Astrocyte of the cerebellum (primary cell): Measurements from ENCODE around the gene FBLN7.

Experiments used
- DNase-seq: peaks from one replicate; pipeline ENCODE4 v3.0.0-alpha.2; 2011; ENCODE audit warnings: low read depth
- H3K4me3 ChIP-seq: 2 replicates; pipeline ENCODE4 v1.5.1; 2011; ENCODE audit warnings: mild to moderate bottlenecking, low read depth, low read length, moderate library complexity
- in situ Hi-C: cut with HindIII; loops from 2 replicates; pipeline ENCODE4 v1.10.0; 2017; ENCODE audit warnings: low sequenced_read_pairs
- TF ChIP-seq, protein P1 (sequence below): IDR thresholded peaks from 2 replicates; pipeline ENCODE4 v1.5.1; 2012; ENCODE audit warnings: low read length, low read depth, moderate library complexity, mild to moderate bottlenecking; ENCODE audit errors: missing control alignments

FBLN7 gene

DNA sequence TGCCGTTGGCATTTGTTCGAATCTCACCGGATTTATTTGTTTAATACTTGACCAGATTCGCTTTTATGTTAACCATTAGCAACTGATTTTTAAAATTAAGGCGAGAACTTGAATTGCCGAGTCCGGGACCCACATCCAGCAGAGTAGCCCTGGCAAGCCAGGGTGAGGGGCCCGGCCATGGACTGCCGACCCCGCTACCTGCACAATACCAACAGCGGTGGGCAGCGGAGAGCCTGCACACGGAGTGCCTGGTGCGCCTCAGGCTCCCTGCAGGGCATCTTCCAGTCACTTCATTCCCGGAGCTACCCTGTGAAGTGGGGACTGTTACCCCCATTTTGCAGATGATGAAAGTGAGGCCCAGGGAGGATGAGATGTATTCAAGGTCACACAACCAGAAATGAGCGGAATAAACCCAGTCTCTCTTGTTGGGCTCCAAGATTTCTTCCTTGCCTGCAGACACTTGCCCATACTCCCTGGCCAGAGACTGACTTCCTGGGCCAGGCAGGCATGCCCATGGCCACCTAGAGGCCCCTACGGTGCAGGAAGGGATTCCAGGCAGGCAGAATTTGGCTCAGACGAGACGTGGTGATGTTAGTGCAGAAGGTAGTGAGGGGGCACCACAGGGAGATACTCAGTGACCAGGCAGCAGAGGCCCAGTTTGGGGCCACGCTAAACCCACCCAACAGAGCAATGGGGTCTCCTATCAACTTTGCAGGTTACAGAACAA lies 2.9 kb downstream of the FBLN7 start:
- TF ChIP-seq, protein P1, sequence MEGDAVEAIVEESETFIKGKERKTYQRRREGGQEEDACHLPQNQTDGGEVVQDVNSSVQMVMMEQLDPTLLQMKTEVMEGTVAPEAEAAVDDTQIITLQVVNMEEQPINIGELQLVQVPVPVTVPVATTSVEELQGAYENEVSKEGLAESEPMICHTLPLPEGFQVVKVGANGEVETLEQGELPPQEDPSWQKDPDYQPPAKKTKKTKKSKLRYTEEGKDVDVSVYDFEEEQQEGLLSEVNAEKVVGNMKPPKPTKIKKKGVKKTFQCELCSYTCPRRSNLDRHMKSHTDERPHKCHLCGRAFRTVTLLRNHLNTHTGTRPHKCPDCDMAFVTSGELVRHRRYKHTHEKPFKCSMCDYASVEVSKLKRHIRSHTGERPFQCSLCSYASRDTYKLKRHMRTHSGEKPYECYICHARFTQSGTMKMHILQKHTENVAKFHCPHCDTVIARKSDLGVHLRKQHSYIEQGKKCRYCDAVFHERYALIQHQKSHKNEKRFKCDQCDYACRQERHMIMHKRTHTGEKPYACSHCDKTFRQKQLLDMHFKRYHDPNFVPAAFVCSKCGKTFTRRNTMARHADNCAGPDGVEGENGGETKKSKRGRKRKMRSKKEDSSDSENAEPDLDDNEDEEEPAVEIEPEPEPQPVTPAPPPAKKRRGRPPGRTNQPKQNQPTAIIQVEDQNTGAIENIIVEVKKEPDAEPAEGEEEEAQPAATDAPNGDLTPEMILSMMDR = no peak
- H3K4me3 ChIP-seq = no peak overlapping the region
- in situ Hi-C loops = no loop called here
- no peak for DNase-seq

DNA sequence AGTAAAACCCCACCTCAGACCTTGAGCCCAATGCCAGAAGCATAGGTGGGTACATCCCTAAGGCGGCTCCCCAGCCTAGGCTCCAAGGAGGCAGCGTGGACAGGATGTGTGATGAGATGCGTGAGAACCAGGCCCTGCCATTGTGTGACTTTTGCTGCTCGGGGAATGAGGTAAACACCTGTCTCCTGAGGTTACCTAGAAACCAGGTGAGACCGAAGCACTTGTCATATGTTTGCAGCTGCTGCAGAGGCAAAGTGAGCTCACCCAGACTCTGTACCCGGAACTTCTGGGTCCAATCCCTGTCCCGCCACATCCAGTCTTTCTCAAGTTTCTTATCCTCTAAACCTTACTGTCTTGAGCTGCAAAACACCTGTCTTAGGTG lies 3.4 kb downstream of the FBLN7 start:
- DNase-seq = no peak
- in situ Hi-C loops = no loop called here
- H3K4me3 ChIP-seq = no peak overlapping the region
- TF ChIP-seq, protein P1 = no peak

DNA sequence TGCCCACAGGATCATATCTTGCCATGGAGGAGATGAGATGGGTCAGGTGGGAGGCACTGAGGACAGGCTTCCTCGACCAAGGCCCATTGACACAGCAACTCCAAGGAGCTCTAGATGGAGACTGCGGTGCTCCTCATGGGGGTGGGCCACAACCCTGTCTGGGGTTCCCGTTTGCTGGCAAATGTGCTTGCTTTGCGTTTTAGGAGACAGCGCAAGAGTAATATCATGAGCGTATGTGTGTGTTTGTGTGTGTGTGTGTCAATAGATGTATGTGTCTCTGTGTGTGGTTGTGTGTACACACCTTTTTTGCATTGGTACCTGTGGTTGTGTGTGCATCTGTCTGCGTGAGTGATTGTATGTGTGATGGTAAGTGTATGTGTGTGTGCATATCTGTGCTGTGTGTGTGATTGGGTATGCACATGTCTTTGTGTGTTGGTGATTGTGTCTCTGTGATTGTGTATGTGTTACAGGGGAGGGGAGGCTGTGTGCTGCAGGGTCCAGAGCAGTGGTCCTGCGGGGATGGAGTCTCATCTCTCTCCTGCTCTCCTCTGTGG lies 4.4 kb downstream of the FBLN7 start:
- TF ChIP-seq, protein P1 = no peak
- DNase-seq = no peak
- H3K4me3 ChIP-seq = no peak overlapping the region

DNA sequence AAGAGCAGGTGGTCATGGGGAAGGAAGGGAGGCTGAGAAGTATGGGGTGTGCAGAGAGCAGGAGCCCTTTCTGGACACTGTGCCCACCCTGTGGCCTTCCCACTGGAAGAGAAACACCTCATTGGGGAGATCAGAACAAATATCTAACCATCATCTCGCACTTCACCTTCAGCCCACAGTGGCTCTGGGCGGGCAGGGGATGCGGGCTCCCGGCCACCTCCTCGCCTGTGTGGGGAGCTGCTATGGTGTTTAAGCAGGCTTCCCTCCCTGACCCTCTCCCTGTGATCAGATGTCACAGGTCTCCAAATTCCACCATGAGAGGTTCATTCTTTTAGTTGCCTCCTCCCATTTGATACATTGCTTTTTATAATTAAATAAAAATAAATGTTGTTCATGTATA lies 5.0 kb downstream of the FBLN7 start:
- no peak for DNase-seq
- H3K4me3 ChIP-seq = no peak overlapping the region
- TF ChIP-seq, protein P1 = no peak
- in situ Hi-C loops = no loop called here

More for the DNA sequence above, 4.4 kb downstream of the FBLN7 start:
- in situ Hi-C loops = no loop called here

DNA sequence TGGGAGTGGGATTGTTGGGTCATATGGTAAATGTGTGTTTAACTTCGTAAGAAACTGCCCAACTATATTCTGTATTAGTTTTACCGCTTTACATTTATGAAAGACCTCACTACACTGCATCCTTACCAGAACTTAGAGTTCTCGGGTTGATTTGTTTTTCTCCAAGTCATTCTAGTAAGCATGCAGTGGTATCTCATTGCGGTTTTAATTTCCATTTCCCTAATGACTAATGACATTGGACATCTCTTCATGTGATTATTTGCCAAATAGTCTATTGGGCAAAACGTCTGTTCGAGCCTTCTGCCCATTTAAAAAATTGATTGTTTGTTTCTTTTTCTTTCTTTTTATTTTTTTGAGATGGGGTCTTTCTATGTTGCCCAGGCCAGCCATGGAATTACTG lies 6.8 kb downstream of the FBLN7 start:
- TF ChIP-seq, protein P1 = no peak
- no peak for DNase-seq
- no peak overlapping the region for H3K4me3 ChIP-seq
- in situ Hi-C loops = no loop called here

DNA sequence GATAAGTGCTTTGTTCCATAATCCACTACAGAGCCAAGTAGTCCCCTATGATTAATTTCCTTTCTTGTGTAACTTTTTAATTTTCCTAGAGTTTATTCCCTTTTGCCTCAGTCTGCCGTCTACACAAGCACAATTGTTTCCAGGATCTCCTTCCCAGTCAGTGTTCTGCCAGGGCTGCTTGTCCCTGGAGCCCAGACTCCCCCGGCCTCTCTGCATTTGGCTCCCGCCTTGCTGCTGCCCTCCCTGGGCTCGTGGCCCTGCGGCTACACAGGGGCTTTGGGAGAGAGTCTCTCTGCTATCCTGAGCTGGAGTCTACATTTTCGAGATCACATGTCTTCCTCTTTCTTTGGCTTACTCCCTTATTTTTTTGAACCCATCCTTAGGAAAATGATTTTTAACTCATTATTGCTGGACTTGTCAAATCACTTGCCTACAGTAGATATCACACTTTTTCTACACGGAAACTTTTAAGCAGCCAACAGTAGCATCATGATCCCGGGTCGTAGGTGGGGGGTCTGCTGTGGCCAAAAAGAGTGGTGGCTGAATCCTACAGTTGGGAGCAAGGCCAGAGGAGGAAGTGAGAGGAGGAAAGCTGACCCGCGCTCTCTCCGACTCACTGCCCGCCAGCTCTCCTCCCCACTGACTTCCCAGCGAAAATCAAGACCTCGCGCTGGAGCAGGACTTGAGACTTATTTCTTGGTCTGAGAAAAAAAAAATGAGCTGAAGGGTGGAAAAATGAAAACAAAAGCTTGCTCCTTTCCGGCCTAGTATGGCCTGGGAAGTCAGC lies 9.4 kb downstream of the FBLN7 start:
- no peak overlapping the region for H3K4me3 ChIP-seq
- DNase-seq = no peak
- in situ Hi-C loops = no loop called here
- TF ChIP-seq, protein P1 = no peak
